T-cell (primary cell): ENCODE data around the gene PFKP. TPM values are rescaled to one million over a fixed set of nuclear protein-coding genes. Genes with fewer than 3 reads are reported as not detected.

Source experiments
- ATAC-seq, 4 experiments: fragments of 200-7000 bp in 3 of 4; fragments of 150-1000 bp in 1 of 4; cut with Tn5 transposase; replicated peaks in 1 of 4; 1 replicate in 3 of 4; 2 replicates in 1 of 4; pipeline ENCODE4 v1.10.0; 2021; ENCODE audit warnings: moderate library complexity in 3 of 4, mild to moderate bottlenecking in 2 of 4, moderate number of reproducible peaks in 1 of 4
- CTCF ChIA-PET, 2 donors: fragments of 300-600 bp; sonication (Branson Sonifier 250); formaldehyde crosslinking; loops; one replicate each; lab custom pipeline; 2022; ENCODE audit warnings: antibody characterized with exemption in 2 of 2; lab: Charles Lee
- POLR2A ChIA-PET, 2 donors: fragments of 300-600 bp; sonication (Branson Sonifier 250); formaldehyde crosslinking; loops; one replicate each; lab custom pipeline; 2022; ENCODE audit warnings: antibody characterized with exemption in 2 of 2; lab: Charles Lee
- DNase-seq, 35 experiments: peaks; one replicate each; pipeline versions ENCODE4 v3.0.0 to v3.0.0-alpha.2; 2013 to 2023
- H3K27ac ChIP-seq: one replicate; pipeline ENCODE4 v1.5.1; 2013; ENCODE audit warnings: low read length
- H3K27me3 ChIP-seq, 2 experiments: replicated peaks in 1 of 2; 1 replicate in 1 of 2; 2 replicates in 1 of 2; pipeline versions ENCODE4 v1.6.1 to v1.7.0; 2013; ENCODE audit warnings: low read length in 1 of 2, mixed read lengths in 1 of 2; ENCODE audit not compliant: control insufficient read depth in 2 of 2, insufficient read depth in 2 of 2; ENCODE audit errors: extremely low read depth in 1 of 2
- H3K36me3 ChIP-seq, 2 donors: 1 replicate in 1 of 2; 2 replicates in 1 of 2; pipeline versions ENCODE4 v1.6.1 to v1.7.0; 2013; ENCODE audit warnings: low read length in 1 of 2; ENCODE audit not compliant: control insufficient read depth in 2 of 2, insufficient read depth in 1 of 2; ENCODE audit errors: extremely low read depth in 1 of 2
- H3K4me1 ChIP-seq, 2 experiments: 1 replicate in 1 of 2; 2 replicates in 1 of 2; pipeline versions ENCODE4 v1.6.1 to v1.7.0; 2013; ENCODE audit warnings: low read length in 2 of 2, mixed read lengths in 1 of 2; ENCODE audit not compliant: insufficient read depth in 2 of 2, control insufficient read depth in 1 of 2; ENCODE audit errors: extremely low read depth in 1 of 2
- H3K4me3 ChIP-seq, 2 donors: 1 replicate in 1 of 2; 2 replicates in 1 of 2; pipeline versions ENCODE4 v1.5.1 to v1.7.0; 2013; ENCODE audit warnings: mild to moderate bottlenecking in 2 of 2, low read length in 1 of 2, moderate library complexity in 1 of 2; ENCODE audit not compliant: control insufficient read depth in 1 of 2; ENCODE audit errors: extremely low read depth in 1 of 2
- H3K9me3 ChIP-seq: 2 replicates; pipeline ENCODE4 v1.7.0; 2013
- H3K27ac Mint-ChIP-seq, 2 donors: one replicate each; pipeline ENCODE4 v1.8.0; 2020 to 2021; ENCODE audit warnings: mild to moderate bottlenecking in 2 of 2, mixed read lengths in 2 of 2
- H3K27me3 Mint-ChIP-seq, 2 donors: one replicate each; pipeline ENCODE4 v1.8.0; 2021 to 2022; ENCODE audit warnings: mixed read lengths in 2 of 2
- H3K36me3 Mint-ChIP-seq: one replicate; pipeline ENCODE4 v1.8.0; 2021; ENCODE audit warnings: mixed read lengths
- H3K4me1 Mint-ChIP-seq, 3 donors: one replicate each; pipeline ENCODE4 v1.8.0; 2020 to 2022; ENCODE audit warnings: mixed read lengths in 3 of 3, mild to moderate bottlenecking in 1 of 3
- H3K4me3 Mint-ChIP-seq, 3 donors: one replicate each; pipeline ENCODE4 v1.8.0; 2020 to 2022; ENCODE audit warnings: mild to moderate bottlenecking in 3 of 3, mixed read lengths in 3 of 3, moderate library complexity in 3 of 3
- H3K9me3 Mint-ChIP-seq, 3 donors: one replicate each; pipeline ENCODE4 v1.8.0; 2020 to 2022; ENCODE audit warnings: mixed read lengths in 3 of 3
- WGBS: methylation state at CpG from one replicate; pipeline ENCODE4 v1.1.5; 2013; ENCODE audit warnings: missing lambda C conversion rate; ENCODE audit not compliant: insufficient coverage; 5-methylcytosine and 5-hydroxymethylcytosine counted together
- total RNA-seq, 35 experiments: library from RNA in 6 of 35; stranded (reverse) in 6 of 35; fragments of 120-200 nt in 1 of 35; gene quantifications; one replicate each; pipeline versions ENCODE4 v1.2.1 to v1.2.4 and lab custom pipeline; 2013 to 2026

Gene PFKP
- total RNA-seq, 5 donors from 2014 or later (not counting 1 experiment from before 2014, with no cell fraction given) = 60.7 to 84.3 (median 70.2) TPM

DNA sequence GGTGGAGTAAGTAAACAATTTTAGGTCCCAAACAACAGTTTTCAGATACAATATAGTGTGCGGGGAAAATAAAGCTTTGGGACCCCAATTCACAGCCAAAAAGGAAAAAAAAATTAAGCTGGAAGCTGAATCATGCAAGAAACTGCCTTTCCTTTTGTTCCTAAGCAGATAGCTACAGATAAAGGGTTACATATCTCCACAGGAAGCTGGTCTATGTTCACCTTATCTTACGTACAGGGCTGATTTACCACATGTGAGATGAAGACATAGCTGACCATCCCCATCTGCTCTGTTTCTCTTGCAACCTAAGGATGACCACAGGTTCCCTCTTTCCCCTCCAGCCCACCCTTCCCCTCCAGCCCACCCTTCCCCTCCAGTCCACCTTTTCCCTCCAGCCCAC lies 14.2 kb upstream of the PFKP start:
- H3K9me3 Mint-ChIP-seq = no peaks in the 10 kb centered on the region
- Histone ChIP-seq H3K27ac (no peak overlapping the region), H3K4me3 (no peak overlapping the region), H3K9me3 (no peaks in the 10 kb centered on the region), H3K4me1 (peaks cover 0 to 10% of the 10 kb centered on the region in 2 experiments), H3K27me3 (peaks cover 3 to 18% of the 10 kb centered on the region in 2 experiments), H3K36me3 (no peaks in the 10 kb centered on the region)
- CTCF ChIA-PET = interaction anchor here in 1 of 2 donors (1.3 kb wide), 1 partner anchor 9 kb away, joined by 3 read pairs; no protein-coding TSS in a partner anchor
- no peaks in the 10 kb centered on the region for H3K36me3 Mint-ChIP-seq
- peaks cover 0 to 4% (median 0%) of the 10 kb centered on the region in 3 donors for H3K4me1 Mint-ChIP-seq
- ATAC-seq (no peak), DNase-seq (no peak)
- H3K4me3 Mint-ChIP-seq = no peak overlapping the region
- 42% methylated on average over 1 of the region's 2 CpGs for WGBS
- POLR2A ChIA-PET = no interaction called here
- no peak overlapping the region for H3K27ac Mint-ChIP-seq
- H3K27me3 Mint-ChIP-seq = peaks cover 7 to 31% of the 10 kb centered on the region in 2 donors

DNA sequence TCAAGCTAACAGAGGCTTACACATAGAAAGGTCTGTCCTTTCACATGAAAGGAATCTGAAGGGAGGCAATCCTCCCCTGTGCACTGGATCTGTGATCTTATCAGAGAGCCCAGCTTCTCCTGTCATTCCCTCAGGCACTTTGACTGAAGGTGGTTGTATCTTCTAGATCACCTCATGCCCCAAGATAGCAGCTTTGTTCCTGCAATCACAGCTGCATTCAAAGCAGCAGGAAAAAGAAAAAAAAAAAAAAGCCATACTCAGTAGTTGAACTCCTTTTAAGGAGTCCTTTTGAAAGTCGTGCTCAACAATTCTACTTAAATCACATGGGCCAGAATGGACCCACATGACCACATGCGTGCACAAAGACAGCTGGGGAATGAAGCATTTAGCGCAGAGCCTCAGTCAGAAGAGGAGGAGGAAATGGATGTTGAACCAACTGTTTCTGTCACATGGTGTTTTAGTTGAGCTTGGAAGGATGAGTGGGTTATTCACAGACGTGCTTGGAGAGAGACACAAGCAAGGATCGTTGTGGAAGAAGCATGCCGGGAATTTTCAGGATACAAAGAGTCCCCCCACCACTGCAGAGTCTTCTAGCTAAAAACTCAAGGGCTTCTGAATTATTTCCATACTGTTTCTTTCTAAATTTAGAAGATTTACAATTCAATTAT lies 13.0 kb upstream of the PFKP start:
- POLR2A ChIA-PET = no interaction called here
- peaks cover 0 to 12% of the 10 kb centered on the region in 2 experiments for H3K4me1 ChIP-seq
- H3K9me3 Mint-ChIP-seq = no peaks in the 10 kb centered on the region
- 92% methylated on average over 2 of the region's 6 CpGs for WGBS
- ATAC-seq (no peak), DNase-seq (no peak)
- H3K4me1 Mint-ChIP-seq = peaks cover 0 to 4% (median 0%) of the 10 kb centered on the region in 3 donors
- peaks cover 7 to 28% of the 10 kb centered on the region in 2 donors for H3K27me3 Mint-ChIP-seq
- no peak overlapping the region for H3K27ac Mint-ChIP-seq
- no peaks in the 10 kb centered on the region for H3K9me3 ChIP-seq
- peaks cover 3 to 9% of the 10 kb centered on the region in 2 experiments for H3K27me3 ChIP-seq
- H3K4me3 Mint-ChIP-seq = no peak overlapping the region
- no peak overlapping the region for H3K27ac ChIP-seq
- H3K36me3 Mint-ChIP-seq = no peaks in the 10 kb centered on the region
- CTCF ChIA-PET = interaction anchor here in 1 of 2 donors (0.6 kb wide), 1 partner anchor 10 kb away, joined by 5 read pairs; no protein-coding TSS in a partner anchor
- no peak overlapping the region for H3K4me3 ChIP-seq
- no peaks in the 10 kb centered on the region for H3K36me3 ChIP-seq

DNA sequence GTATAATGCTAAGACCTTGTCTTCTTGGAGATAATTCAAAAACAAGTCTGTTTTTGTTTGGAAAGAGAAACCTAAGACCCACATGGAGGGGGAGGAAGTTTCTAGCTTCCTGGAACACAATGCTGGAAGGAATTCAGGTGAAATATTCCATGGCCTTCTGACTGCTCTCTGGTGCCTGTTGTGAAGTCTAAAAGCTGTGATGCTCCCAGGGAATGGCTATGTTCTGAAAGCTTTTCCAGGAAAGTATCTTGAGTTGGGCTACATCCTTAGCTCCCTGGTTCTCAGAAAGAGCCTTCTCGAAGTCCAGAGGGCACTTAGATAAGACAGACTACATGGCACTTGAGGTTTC lies 12.5 kb upstream of the PFKP start:
- H3K36me3 ChIP-seq = no peaks in the 10 kb centered on the region
- peaks cover 0 to 12% of the 10 kb centered on the region in 2 experiments for H3K4me1 ChIP-seq
- Mint-ChIP-seq H3K36me3 (no peaks in the 10 kb centered on the region), H3K4me1 (peaks cover 0 to 4% (median 0%) of the 10 kb centered on the region in 3 donors), H3K9me3 (no peaks in the 10 kb centered on the region), H3K4me3 (no peak overlapping the region), H3K27ac (no peak overlapping the region), H3K27me3 (peaks cover 2 to 22% of the 10 kb centered on the region in 2 donors)
- CTCF ChIA-PET = interaction anchor here in 1 of 2 donors (0.6 kb wide), 2 partner anchors 11 to 46 kb away, joined by 5 to 6 read pairs; no protein-coding TSS in a partner anchor
- peaks cover 3 to 7% of the 10 kb centered on the region in 2 experiments for H3K27me3 ChIP-seq
- no peaks in the 10 kb centered on the region for H3K9me3 ChIP-seq
- ATAC-seq (no peak), DNase-seq (no peak)
- POLR2A ChIA-PET = no interaction called here
- no peak overlapping the region for H3K4me3 ChIP-seq
- H3K27ac ChIP-seq = no peak overlapping the region
- 100% methylated on average over 1 of the region's 1 CpG for WGBS

DNA sequence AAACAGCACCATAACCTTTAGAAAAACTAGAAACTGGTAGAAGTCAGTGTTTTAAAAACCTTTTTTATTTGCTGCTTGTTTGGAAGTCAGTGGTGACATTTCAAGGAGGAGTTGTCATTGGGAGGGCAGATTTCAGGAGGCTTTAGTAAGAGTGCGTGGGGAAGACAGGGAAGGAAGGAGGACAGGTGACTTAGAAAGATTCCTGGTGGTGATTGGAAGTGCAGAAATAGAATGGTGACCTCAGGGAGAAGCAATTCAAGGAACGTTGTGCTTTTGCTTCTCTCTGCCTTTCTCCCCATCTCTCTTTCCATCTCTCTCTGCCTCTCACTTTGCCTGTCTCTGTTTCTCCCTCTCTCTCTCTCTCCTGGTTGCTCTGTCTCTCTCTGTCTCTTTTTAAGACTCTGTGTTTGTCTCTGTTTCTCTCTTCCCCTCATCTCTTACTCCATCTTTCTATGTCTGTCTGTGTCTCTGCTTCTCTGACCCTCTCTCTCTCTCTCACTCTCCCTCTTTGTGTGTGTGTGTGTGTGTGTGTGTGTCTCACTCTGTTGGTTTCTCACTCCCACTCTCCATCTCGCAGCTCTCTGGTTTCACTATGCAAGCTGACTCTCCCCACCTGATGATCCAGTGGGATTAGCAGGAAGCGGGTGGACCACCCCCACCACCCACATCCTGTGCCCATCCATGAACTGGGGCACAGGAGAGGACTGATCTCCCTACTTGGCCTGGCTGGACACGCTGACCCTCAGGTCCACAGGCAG lies 10.9 kb upstream of the PFKP start:
- 75% methylated on average over 1 of the region's 5 CpGs for WGBS
- ATAC-seq = no peak
- Mint-ChIP-seq H3K4me3 (no peak overlapping the region), H3K9me3 (no peaks in the 10 kb centered on the region), H3K4me1 (peaks cover 0 to 4% (median 0%) of the 10 kb centered on the region in 3 donors), H3K27me3 (peaks cover 0 to 14% of the 10 kb centered on the region in 2 donors), H3K27ac (no peak overlapping the region), H3K36me3 (no peaks in the 10 kb centered on the region)
- H3K4me1 ChIP-seq = peaks cover 0 to 12% of the 10 kb centered on the region in 2 experiments
- H3K4me3 ChIP-seq = no peak overlapping the region
- POLR2A ChIA-PET = no interaction called here
- H3K36me3 ChIP-seq = no peaks in the 10 kb centered on the region
- DNase-seq = no peak
- no peak overlapping the region for H3K27ac ChIP-seq
- no peaks in the 10 kb centered on the region for H3K9me3 ChIP-seq
- CTCF ChIA-PET = no interaction called here
- H3K27me3 ChIP-seq = peaks cover 3 to 5% of the 10 kb centered on the region in 2 experiments

DNA sequence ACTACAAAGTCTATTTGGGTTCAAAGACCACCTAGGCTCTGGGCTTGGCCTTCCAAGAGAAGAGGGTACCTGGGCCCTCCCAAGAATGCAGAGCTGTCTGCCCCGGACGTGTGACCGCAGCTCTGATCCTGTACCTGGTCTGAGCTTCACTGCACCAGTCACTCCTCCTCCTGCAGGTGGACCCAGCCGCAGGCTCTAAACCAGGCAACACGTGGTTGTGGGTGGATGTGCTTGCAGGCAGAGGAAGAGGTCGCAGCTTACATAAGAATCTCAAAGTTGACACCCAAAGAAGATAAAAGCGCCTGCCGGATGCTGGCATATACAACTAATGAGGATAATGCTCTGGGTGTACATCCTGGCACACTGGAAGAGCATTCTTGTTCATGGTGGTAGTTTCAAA lies 9.4 kb upstream of the PFKP start:
- H3K9me3 ChIP-seq = no peaks in the 10 kb centered on the region
- H3K4me3 ChIP-seq = no peak overlapping the region
- H3K4me1 Mint-ChIP-seq = peaks cover 0 to 4% (median 0%) of the 10 kb centered on the region in 3 donors
- ATAC-seq (peak in 2 of 4 experiments; percentile 24 to 78), DNase-seq (peak in 9 of 35 experiments; percentile 21 to 52 (median 31))
- 88% methylated on average over 6 of the region's 8 CpGs for WGBS
- ChIA-PET POLR2A (no interaction called here), CTCF (no interaction called here)
- no peak overlapping the region for H3K4me3 Mint-ChIP-seq
- no peak overlapping the region for H3K27ac Mint-ChIP-seq
- no peaks in the 10 kb centered on the region for H3K9me3 Mint-ChIP-seq
- H3K4me1 ChIP-seq = peaks cover 0 to 12% of the 10 kb centered on the region in 2 experiments
- no peak overlapping the region for H3K27ac ChIP-seq
- H3K27me3 ChIP-seq = peaks cover 0 to 3% of the 10 kb centered on the region in 2 experiments
- peaks cover 0 to 14% of the 10 kb centered on the region in 2 donors for H3K27me3 Mint-ChIP-seq
- no peaks in the 10 kb centered on the region for H3K36me3 ChIP-seq
- H3K36me3 Mint-ChIP-seq = no peaks in the 10 kb centered on the region

DNA sequence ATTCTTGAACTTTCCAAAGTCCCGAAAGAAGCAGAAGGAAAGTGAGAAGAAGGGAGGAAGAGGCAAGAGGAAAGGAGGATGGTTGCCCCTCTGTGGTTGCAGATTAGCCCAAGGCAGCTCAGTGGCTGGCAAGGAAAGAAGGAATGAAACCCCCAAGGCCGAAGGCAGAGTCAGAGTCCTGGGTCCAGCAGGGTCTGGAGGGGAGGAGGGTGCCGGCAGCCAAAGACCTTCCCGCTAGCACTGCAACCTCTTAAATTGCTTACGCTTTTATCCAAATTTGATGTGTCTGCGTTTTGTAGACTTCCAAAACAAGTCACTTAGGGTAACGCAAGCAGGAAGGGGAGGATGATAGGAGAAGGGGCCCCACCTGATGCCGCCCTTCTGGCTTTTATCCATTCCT lies 7.4 kb upstream of the PFKP start:
- Histone ChIP-seq H3K4me3 (no peak overlapping the region), H3K27me3 (peaks cover 0 to 4% of the 10 kb centered on the region in 2 experiments), H3K4me1 (peaks cover 0 to 12% of the 10 kb centered on the region in 2 experiments), H3K9me3 (no peaks in the 10 kb centered on the region), H3K27ac (no peak overlapping the region), H3K36me3 (no peaks in the 10 kb centered on the region)
- no peak overlapping the region for H3K4me3 Mint-ChIP-seq
- peaks cover 0 to 4% (median 0%) of the 10 kb centered on the region in 3 donors for H3K4me1 Mint-ChIP-seq
- ChIA-PET POLR2A (no interaction called here), CTCF (no interaction called here)
- DNase-seq (no peak), ATAC-seq (no peak)
- WGBS = 75% methylated on average over 7 of the region's 8 CpGs
- no peaks in the 10 kb centered on the region for H3K9me3 Mint-ChIP-seq
- H3K27me3 Mint-ChIP-seq = peaks cover 0 to 6% of the 10 kb centered on the region in 2 donors
- no peaks in the 10 kb centered on the region for H3K36me3 Mint-ChIP-seq
- H3K27ac Mint-ChIP-seq = peak overlapping the region in 1 of 2 donors; percentile 24
